BJ (cell line): Measurements from ENCODE around the gene ARHGAP12. TPM values are rescaled to one million over a fixed set of nuclear protein-coding genes. Genes with fewer than 3 reads are reported as not detected.

ENCODE experiments used
- CTCF ChIA-PET: fragments of 350-600 bp; formaldehyde crosslinking; extraction: SDS; loops from one replicate; lab custom pipeline; 2021; ENCODE audit warnings: antibody characterized with exemption, inconsistent platforms; lab: Yijun Ruan, JAX
- POLR2A ChIA-PET: fragments of 300-600 bp; sonication (Branson Sonifier 250); formaldehyde crosslinking; extraction: SDS; loops from one replicate; lab custom pipeline; 2021; ENCODE audit warnings: antibody characterized with exemption; lab: Charles Lee
- DNase-seq: peaks from one replicate; pipeline ENCODE4 v3.0.0-alpha.2; 2011; ENCODE audit warnings: low read depth
- H3K27me3 ChIP-seq: 2 replicates; pipeline ENCODE4 v1.6.0; 2011; ENCODE audit warnings: low read length; ENCODE audit not compliant: control insufficient read depth, insufficient read depth
- H3K36me3 ChIP-seq: 2 replicates; pipeline ENCODE4 v1.5.1; 2011; ENCODE audit warnings: low read length; ENCODE audit not compliant: control insufficient read depth, insufficient read depth
- H3K4me3 ChIP-seq: 2 replicates; pipeline ENCODE4 v1.5.1; 2011; ENCODE audit warnings: low read depth, mild to moderate bottlenecking, control low read depth, low read length
- polyA plus RNA-seq: library from polyadenylated mRNA; depleted of rRNA; stranded (reverse); fragments of >200 nt; gene quantifications from 2 replicates; pipeline ENCODE4 v1.2.3, GENCODE V29; 2011
- TF ChIP-seq, protein P1 (sequence below): IDR thresholded peaks from 2 replicates; pipeline ENCODE4 v1.5.1; 2011; ENCODE audit warnings: low read depth, mild to moderate bottlenecking, control low read depth, inconsistent platforms, low read length, moderate library complexity; ENCODE audit not compliant: insufficient read depth

ARHGAP12 gene
- polyA plus RNA-seq, 1 experiment = 7.5 TPM

DNA sequence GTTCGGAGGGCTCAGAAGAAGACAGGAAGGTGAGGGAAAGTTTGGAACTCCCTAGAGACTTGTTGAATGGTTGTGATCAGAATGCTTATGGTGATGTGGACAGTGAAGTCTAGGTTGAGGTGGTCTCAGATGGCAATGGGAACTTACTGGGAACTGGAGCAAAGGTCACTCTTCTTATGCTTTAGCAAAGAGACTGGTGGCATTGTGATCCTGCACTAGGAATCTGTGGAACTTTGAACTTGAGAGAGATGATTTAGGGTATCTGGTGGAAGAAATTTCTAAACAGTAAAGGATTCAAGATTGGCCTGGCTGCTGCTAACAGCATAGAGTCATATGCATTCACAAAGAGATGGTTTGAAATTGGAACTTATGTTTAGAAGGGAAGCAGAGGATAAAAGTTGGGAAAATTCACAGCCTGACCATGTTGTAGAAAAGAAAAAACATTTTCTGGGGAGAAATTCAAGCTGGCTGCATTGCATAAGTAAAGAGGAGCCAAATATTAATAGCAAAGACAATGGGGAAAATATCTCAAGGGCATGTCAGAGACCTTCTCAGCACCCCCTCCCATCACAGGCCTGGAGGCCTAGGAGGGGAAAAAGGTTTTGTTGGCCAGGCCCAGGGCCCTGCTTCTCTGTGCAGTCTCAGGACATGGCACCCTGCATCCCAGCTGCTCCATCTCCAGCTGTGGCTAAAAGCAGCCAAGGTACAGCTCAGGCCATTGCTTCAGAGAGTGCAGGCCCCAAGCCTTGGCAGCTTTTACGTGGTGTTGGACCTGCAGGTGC lies 26.0 kb upstream of the ARHGAP12 start:
- no peak for DNase-seq
- Histone ChIP-seq H3K27me3 (no peaks in the 10 kb centered on the region), H3K36me3 (no peaks in the 10 kb centered on the region), H3K4me3 (no peak overlapping the region)
- TF ChIP-seq, protein P1, sequence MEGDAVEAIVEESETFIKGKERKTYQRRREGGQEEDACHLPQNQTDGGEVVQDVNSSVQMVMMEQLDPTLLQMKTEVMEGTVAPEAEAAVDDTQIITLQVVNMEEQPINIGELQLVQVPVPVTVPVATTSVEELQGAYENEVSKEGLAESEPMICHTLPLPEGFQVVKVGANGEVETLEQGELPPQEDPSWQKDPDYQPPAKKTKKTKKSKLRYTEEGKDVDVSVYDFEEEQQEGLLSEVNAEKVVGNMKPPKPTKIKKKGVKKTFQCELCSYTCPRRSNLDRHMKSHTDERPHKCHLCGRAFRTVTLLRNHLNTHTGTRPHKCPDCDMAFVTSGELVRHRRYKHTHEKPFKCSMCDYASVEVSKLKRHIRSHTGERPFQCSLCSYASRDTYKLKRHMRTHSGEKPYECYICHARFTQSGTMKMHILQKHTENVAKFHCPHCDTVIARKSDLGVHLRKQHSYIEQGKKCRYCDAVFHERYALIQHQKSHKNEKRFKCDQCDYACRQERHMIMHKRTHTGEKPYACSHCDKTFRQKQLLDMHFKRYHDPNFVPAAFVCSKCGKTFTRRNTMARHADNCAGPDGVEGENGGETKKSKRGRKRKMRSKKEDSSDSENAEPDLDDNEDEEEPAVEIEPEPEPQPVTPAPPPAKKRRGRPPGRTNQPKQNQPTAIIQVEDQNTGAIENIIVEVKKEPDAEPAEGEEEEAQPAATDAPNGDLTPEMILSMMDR = no peak
- ChIA-PET CTCF (no interaction called here), POLR2A (no interaction called here)

DNA sequence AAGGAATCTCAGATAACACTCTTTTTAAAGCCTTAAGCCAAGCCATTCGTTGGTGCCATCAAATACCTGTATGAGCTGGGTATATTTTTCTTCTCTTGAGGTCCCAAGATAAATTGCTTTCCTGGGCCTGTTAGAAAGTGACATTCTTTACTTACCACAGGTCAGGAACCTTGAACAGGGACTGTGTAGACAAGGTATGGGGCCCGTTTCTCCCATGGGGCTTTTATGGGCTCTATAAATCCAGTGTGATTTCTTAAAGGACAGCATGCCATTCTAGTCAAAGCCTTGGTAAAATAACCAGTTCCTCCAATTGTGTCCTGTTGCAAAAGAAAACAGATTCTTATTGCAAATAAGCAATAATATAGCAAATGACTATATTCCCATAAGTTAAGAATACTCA lies 24.8 kb upstream of the ARHGAP12 start:
- DNase-seq = no peak
- Histone ChIP-seq H3K36me3 (no peaks in the 10 kb centered on the region), H3K4me3 (no peak overlapping the region), H3K27me3 (no peaks in the 10 kb centered on the region)
- CTCF ChIA-PET = interaction anchor here (0.6 to 1.1 kb wide), 4 partner anchors 10 to 92 kb away, joined by 3 to 5 read pairs (median 3); no protein-coding TSS in a partner anchor
- POLR2A ChIA-PET = no interaction called here
- TF ChIP-seq, protein P1 = no peak

DNA sequence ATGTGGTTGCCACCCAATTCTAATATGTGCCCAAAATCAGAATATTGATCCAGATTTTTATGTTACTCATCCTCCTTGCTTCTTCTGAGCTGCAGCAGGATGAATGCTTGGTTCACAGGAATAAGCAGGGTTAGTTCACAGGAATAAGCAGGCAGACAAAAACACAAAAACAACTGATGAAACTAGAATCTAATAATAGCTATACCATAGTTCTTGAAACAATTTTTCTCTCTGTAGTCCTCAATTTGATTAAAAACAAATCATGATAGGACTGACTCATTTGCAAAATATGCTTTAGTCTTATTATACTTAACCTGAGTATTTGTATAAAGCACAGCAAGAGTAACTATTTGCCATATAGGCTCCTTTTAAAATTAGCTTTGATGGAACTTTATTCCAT lies 24.4 kb upstream of the ARHGAP12 start:
- POLR2A ChIA-PET = no interaction called here
- H3K27me3 ChIP-seq = no peaks in the 10 kb centered on the region
- CTCF ChIA-PET = interaction anchor here (0.6 to 1.1 kb wide), 4 partner anchors 11 to 91 kb away, joined by 3 to 5 read pairs (median 3); no protein-coding TSS in a partner anchor
- no peak overlapping the region for H3K4me3 ChIP-seq
- no peaks in the 10 kb centered on the region for H3K36me3 ChIP-seq
- TF ChIP-seq, protein P1 = no peak
- DNase-seq = no peak

DNA sequence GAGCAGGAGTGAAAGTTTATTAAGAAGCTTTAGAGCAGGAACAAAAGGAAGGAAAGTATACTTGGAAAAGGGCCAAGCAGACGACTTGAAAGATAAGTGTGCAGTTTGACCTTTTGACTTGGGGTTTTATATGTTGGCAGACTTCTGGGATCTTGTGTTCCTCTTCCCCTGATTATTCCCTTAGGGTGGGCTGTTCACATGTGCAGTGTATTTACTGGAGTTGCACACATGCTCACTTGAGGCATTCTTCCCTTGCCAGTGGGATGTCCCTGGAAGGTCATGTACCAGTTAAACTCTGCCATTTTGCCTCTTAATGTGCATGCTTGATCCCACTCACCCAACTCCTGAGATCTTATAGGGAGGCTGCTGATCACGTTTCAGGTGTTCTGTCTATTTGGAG lies 23.4 kb upstream of the ARHGAP12 start:
- DNase-seq = no peak
- no peaks in the 10 kb centered on the region for H3K27me3 ChIP-seq
- ChIA-PET POLR2A (no interaction called here), CTCF (interaction anchor here (1.1 to 1.5 kb wide), 2 partner anchors 66 to 115 kb away, joined by 3 read pairs; no protein-coding TSS in a partner anchor)
- TF ChIP-seq, protein P1 = no peak
- no peak overlapping the region for H3K4me3 ChIP-seq
- H3K36me3 ChIP-seq = no peaks in the 10 kb centered on the region

DNA sequence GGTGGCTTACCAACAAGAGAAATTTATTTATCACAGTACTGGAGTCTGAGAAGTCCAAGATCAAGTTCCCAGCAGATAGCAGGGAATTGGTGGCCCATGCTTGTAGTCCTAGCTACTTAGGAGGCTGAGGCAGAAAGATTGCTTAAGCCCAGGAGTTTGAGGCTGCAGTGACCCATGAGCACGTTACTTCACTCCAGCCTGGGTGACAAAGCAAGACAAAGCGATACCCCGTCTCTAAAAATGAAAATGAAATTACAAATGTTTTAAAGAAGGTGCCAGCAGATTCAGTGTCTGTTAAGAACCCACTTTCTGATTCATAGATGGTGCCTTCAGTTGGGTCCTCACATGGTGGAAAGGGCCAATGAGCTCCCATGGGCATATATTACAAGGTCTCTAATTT lies 20.6 kb upstream of the ARHGAP12 start:
- TF ChIP-seq, protein P1 = no peak
- Histone ChIP-seq H3K4me3 (no peak overlapping the region), H3K36me3 (no peaks in the 10 kb centered on the region), H3K27me3 (no peaks in the 10 kb centered on the region)
- DNase-seq = no peak
- ChIA-PET CTCF (interaction anchor here (0.6 to 1.8 kb wide), 2 partner anchors 87 to 1197 kb away, joined by 3 to 4 read pairs; no protein-coding TSS in a partner anchor), POLR2A (no interaction called here)
